Liver (tissue), 9 donors: ENCODE data around the gene TSGA10. TPM values are rescaled to one million over a fixed set of nuclear protein-coding genes. Genes with fewer than 3 reads are reported as not detected.

ENCODE experiments used
- DNase-seq: peaks from one replicate; pipeline ENCODE4 v3.0.0-alpha.2; 2017; ENCODE audit warnings: low spot score
- H3K27ac ChIP-seq, 2 donors: one replicate each; pipeline ENCODE4 v1.7.0; 2013; ENCODE audit warnings: inconsistent platforms in 2 of 2, low read length in 2 of 2, control low read depth in 1 of 2, low read depth in 1 of 2, mild to moderate bottlenecking in 1 of 2
- H3K27me3 ChIP-seq, 4 donors: one replicate each; pipeline versions ENCODE4 v1.6.1 to v1.7.0; 2013; ENCODE audit warnings: low read length in 3 of 4, inconsistent platforms in 1 of 4, mild to moderate bottlenecking in 1 of 4, moderate library complexity in 1 of 4; ENCODE audit not compliant: control insufficient read depth in 4 of 4, insufficient read depth in 4 of 4
- H3K36me3 ChIP-seq, 4 donors: one replicate each; pipeline versions ENCODE4 v1.6.1 to v1.7.0; 2013; ENCODE audit warnings: low read length in 3 of 4, mild to moderate bottlenecking in 3 of 4, low read depth in 1 of 4, moderate library complexity in 1 of 4; ENCODE audit not compliant: control insufficient read depth in 4 of 4, insufficient read depth in 3 of 4
- H3K4me1 ChIP-seq, 4 donors: one replicate each; pipeline versions ENCODE4 v1.6.1 to v1.7.0; 2013; ENCODE audit warnings: low read length in 3 of 4, mild to moderate bottlenecking in 3 of 4, moderate library complexity in 1 of 4; ENCODE audit not compliant: control insufficient read depth in 4 of 4, insufficient read depth in 4 of 4
- H3K4me3 ChIP-seq, 3 donors: one replicate each; pipeline versions ENCODE4 v1.6.1 to v1.7.0; 2013; ENCODE audit warnings: low read length in 3 of 3, control low read depth in 1 of 3, low read depth in 1 of 3, mild to moderate bottlenecking in 1 of 3
- H3K9ac ChIP-seq, 2 donors: one replicate each; pipeline ENCODE4 v1.7.0; 2013; ENCODE audit warnings: low read length in 2 of 2, mild to moderate bottlenecking in 2 of 2, moderate library complexity in 2 of 2, control low read depth in 1 of 2, low read depth in 1 of 2
- H3K9me3 ChIP-seq, 4 donors: one replicate each; pipeline versions ENCODE4 v1.6.1 to v1.7.0; 2013; ENCODE audit warnings: low read length in 3 of 4; ENCODE audit not compliant: control insufficient read depth in 4 of 4
- ATF3 ChIP-seq: IDR thresholded peaks from 2 replicates; pipeline ENCODE4 v1.6.1; 2016; ENCODE audit warnings: antibody characterized with exemption
- EGR1 ChIP-seq, 2 donors: IDR thresholded peaks; 2 replicates each; pipeline ENCODE4 v1.6.1; 2016 to 2018; ENCODE audit warnings: antibody characterized with exemption in 2 of 2, low read depth in 2 of 2
- FOXA1 ChIP-seq: IDR thresholded peaks from 2 replicates; pipeline ENCODE4 v1.6.1; 2016; ENCODE audit warnings: antibody characterized with exemption
- FOXA2 ChIP-seq: IDR thresholded peaks from 2 replicates; pipeline ENCODE4 v1.6.1; 2016; ENCODE audit warnings: antibody characterized with exemption
- GABPA ChIP-seq, 2 donors: IDR thresholded peaks in 1 of 2; conservative IDR thresholded peaks in 1 of 2; 2 replicates each; pipeline ENCODE4 v1.6.1; 2016; ENCODE audit warnings: antibody characterized with exemption in 2 of 2, mild to moderate bottlenecking in 1 of 2, moderate library complexity in 1 of 2
- HNF4A ChIP-seq, 2 donors: conservative IDR thresholded peaks; 2 replicates each; pipeline ENCODE4 v1.6.1; 2016; ENCODE audit warnings: antibody characterized with exemption in 2 of 2, mild to moderate bottlenecking in 2 of 2
- HNF4G ChIP-seq: IDR thresholded peaks from 2 replicates; pipeline ENCODE4 v1.6.1; 2016; ENCODE audit warnings: antibody characterized with exemption
- JUND ChIP-seq, 2 donors: IDR thresholded peaks; 2 replicates each; pipeline ENCODE4 v1.6.1; 2016; ENCODE audit warnings: antibody characterized with exemption in 2 of 2
- MAX ChIP-seq: IDR thresholded peaks from 2 replicates; pipeline ENCODE4 v1.6.1; 2016; ENCODE audit warnings: antibody characterized with exemption
- NR2F2 ChIP-seq: IDR thresholded peaks from 2 replicates; pipeline ENCODE4 v1.6.1; 2016; ENCODE audit warnings: antibody characterized with exemption
- RAD21 ChIP-seq, 2 donors: IDR thresholded peaks; 2 replicates each; pipeline ENCODE4 v1.6.1; 2016; ENCODE audit warnings: antibody characterized with exemption in 2 of 2, mild to moderate bottlenecking in 2 of 2
- REST ChIP-seq: IDR thresholded peaks from 2 replicates; pipeline ENCODE4 v1.6.1; 2016; ENCODE audit warnings: antibody characterized with exemption, mild to moderate bottlenecking
- RXRA ChIP-seq, 2 donors: IDR thresholded peaks; 2 replicates each; pipeline ENCODE4 v1.6.1; 2017 to 2018; ENCODE audit warnings: antibody characterized with exemption in 2 of 2, mild to moderate bottlenecking in 1 of 2
- SP1 ChIP-seq: IDR thresholded peaks from 2 replicates; pipeline ENCODE4 v1.6.1; 2018; ENCODE audit warnings: antibody characterized with exemption, mild to moderate bottlenecking
- TAF1 ChIP-seq: conservative IDR thresholded peaks from 2 replicates; pipeline ENCODE4 v1.6.1; 2016; ENCODE audit warnings: antibody characterized with exemption, mild to moderate bottlenecking
- YY1 ChIP-seq: IDR thresholded peaks from 2 replicates; pipeline ENCODE4 v1.6.1; 2016; ENCODE audit warnings: antibody characterized with exemption, mild to moderate bottlenecking
- ZBTB33 ChIP-seq: IDR thresholded peaks from 2 replicates; pipeline ENCODE4 v1.6.1; 2016; ENCODE audit warnings: antibody characterized with exemption
- whole genome bisulfite sequencing: extraction: QIAGEN DNeasy Blood & Tissue Kit; methylation state at CpG from one replicate; pipeline ENCODE4 v1.1.7; 2013; 5-methylcytosine and 5-hydroxymethylcytosine counted together
- polyA plus RNA-seq, 2 donors: library from polyadenylated mRNA; stranded (reverse) in 1 of 2; unstranded in 1 of 2; fragments of 200-250 nt in 1 of 2; fragments of >200 nt in 1 of 2; fragmentation: Nextera tagmentation in 1 of 2; extraction: Ambion mirVana in 1 of 2; gene quantifications; one replicate each; pipeline versions ENCODE4 v1.2.1 to v1.2.3, GENCODE V29; 2013 to 2015
- total RNA-seq, 2 donors: library from RNA; depleted of rRNA; stranded (reverse); fragments of >200 nt; gene quantifications; one replicate each; pipeline ENCODE4 v1.2.3, GENCODE V29; 2014
- donor health status: healthy.
- donor health status: healthy.
- donor health status: healthy.
- donor health status: healthy.
- donor health status: healthy.

Gene TSGA10
- total and polyA plus RNA-seq, 4 donors, result 0.93 to 4.4 (median 3.8) TPM

GRCh38 chr2:99031481-99031880 is 123.3 kb downstream of the TSGA10 start (continued):
- TF ChIP-seq FOXA2 (no peak), HNF4A (conservative IDR thresholded peaks at IDR 0.05) (no peak), RXRA (IDR thresholded peaks at IDR 0.05) (no peak)

- Histone ChIP-seq H3K36me3 (no peaks in the 10 kb centered on the region), H3K9ac (no peak overlapping the region), H3K27ac (no peak overlapping the region), H3K27me3 (no peaks in the 10 kb centered on the region), H3K4me1 (no peaks in the 10 kb centered on the region), H3K9me3 (no peaks in the 10 kb centered on the region), H3K4me3 (no peak overlapping the region)
- no peak for DNase-seq
- WGBS, result 66% methylated on average over 4 of the region's 4 CpGs
- TF ChIP-seq HNF4A (conservative IDR thresholded peaks at IDR 0.05) (no peak), JUND (IDR thresholded peaks at IDR 0.05) (no peak), YY1 (no peak), SP1 (no peak), HNF4G (no peak), EGR1 (IDR thresholded peaks at IDR 0.05; ENCODE audit: low read depth in 2 of 2) (no peak), ATF3 (no peak), ZBTB33 (no peak), FOXA2 (no peak), GABPA (IDR thresholded peaks at IDR 0.05 in 1 of 2, conservative IDR thresholded peaks at IDR 0.05 in 1 of 2) (no peak), NR2F2 (no peak), RXRA (IDR thresholded peaks at IDR 0.05) (no peak), FOXA1 (no peak), RAD21 (IDR thresholded peaks at IDR 0.05) (no peak), TAF1 (no peak), REST (no peak), MAX (no peak)
These were observed 126.2 kb downstream of the TSGA10 start for GRCh38 chr2:99028558-99028957.

- Histone ChIP-seq H3K27ac (no peak overlapping the region), H3K4me3 (no peak overlapping the region), H3K9ac (no peak overlapping the region), H3K27me3 (no peaks in the 10 kb centered on the region), H3K4me1 (no peaks in the 10 kb centered on the region), H3K9me3 (no peaks in the 10 kb centered on the region), H3K36me3 (no peaks in the 10 kb centered on the region)
- 57% methylated on average over 4 of the region's 4 CpGs for WGBS
- TF ChIP-seq RXRA (IDR thresholded peaks at IDR 0.05), result no peak
- no peak for DNase-seq
These were observed 126.9 kb downstream of the TSGA10 start for GRCh38 chr2:99027856-99028255.
